ENCODE measurements around the gene MSRB3.
A peak's percentile ranks its signal among the peaks of the same experiment; 100 is the strongest.

The MSRB3 gene

DNA sequence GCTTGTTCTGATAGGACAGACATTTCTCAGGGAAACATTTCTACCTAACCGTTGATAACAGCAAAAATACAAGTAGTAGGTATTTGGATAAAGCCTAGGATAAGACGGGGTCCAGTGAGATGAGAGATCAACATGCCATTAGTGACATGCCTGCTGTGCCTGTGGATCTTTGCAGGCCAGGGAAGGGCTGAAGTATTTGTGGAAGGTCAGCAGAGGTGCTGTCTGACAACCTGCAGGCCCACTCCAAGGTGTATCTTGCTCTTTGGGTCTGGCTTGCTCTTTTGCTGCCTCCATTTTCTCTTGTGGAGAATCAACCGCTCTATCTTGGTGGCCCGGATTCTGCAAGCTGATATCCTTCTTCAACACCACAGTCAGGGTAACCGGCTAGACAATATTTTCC is 46.7 kb downstream of the MSRB3 start:
- DNase-seq (ENCODE audit: low spot score): no peak

DNA sequence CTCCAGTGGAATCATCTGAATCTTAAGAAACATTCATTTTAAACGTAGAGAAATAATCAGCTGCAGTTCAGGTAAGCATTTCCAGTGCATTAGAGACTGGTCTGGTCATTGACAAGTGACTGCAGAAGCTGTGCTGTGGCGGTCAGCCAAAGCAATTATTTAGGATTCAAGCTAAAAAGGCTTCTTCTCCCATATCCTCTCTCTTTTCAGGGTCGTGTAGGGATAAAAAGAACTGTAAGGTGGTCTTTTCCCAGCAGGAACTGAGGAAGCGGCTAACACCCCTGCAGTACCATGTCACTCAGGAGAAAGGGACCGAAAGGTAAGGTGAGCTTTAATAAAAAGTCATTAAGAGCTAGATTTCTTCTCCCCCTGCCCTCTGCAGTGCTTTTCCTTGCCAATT is 48.1 kb downstream of the MSRB3 start:
- no peak for DNase-seq (ENCODE audit: low spot score)

DNA sequence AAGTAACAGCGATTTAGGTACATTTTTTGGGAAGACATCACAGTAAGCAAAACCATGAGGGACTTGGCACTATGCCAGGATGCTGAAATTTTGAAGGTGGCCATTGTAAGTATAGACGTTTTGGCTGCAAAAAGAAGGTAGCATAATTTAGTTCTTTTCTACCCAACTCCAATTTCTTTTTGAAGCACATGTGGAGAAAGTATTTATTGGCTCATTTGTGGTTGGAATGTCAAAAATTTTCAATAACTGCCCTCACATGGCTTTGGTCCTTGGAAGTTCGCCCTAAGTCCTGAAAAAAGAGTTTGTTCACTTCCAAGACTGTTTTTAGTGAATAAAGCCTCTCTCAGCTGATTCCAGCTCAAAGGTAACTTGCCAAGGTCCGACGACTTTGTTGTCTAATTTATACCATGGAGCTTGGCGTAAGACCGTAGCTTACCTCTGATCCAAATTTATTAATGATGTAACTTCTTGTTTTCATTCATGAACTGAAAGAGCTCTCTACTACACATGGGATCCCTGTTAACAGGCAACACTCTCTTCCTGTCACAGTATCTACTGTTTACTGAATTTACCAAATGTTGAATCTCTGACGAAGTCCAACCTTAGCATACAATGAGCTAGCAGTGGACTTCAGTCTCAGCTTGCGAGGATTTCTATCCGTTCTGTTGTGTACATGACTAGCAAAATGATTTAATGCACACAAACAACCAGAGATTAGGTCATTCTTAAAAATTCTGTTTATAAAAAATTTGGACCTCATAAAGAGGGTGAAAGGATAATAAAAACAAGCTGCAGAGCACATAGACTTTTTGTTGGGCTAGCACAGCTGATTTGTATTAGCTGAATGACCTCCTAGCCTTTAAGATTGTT is 49.0 kb downstream of the MSRB3 start:
- peak; percentile 49 for DNase-seq (ENCODE audit: low spot score)

DNA sequence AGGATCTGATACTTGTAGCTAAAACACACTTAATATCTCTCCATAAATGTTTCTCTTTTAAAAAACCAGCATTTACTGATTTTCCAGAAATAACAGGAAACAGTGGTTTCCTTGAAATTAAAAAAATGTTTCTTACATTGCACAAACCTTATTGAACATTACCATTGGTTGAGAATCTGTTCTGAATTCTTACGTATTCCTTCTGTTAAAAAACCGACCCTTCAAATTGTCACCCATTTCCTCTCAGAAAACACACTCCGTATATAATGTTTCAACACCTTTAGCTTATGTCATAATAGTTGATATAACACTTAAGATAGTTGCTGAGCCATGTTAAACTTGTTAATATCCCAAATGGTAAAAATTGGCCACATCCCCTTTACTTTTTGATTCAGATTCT is 51.2 kb downstream of the MSRB3 start:
- DNase-seq (ENCODE audit: low spot score): no peak

DNA sequence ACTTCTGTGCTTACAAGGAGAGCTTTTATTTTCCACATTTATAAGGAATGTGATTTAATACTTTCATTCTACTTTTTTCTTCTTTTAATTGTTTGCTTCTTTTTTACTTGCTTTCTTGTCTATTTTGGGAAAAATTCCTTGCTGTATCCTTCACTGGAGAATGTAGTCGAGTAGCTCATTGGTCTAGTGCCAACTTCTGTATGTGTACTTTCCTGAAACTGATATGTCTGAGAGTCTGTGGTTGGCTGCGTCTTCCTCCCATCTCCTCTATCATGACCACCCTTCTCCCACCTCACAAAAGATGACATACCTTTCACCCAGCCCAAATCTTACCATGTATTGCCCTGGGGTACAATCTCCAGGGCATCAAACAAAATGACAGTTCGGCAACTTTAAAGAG is 51.8 kb downstream of the MSRB3 start:
- DNase-seq (ENCODE audit: low spot score): no peak

DNA sequence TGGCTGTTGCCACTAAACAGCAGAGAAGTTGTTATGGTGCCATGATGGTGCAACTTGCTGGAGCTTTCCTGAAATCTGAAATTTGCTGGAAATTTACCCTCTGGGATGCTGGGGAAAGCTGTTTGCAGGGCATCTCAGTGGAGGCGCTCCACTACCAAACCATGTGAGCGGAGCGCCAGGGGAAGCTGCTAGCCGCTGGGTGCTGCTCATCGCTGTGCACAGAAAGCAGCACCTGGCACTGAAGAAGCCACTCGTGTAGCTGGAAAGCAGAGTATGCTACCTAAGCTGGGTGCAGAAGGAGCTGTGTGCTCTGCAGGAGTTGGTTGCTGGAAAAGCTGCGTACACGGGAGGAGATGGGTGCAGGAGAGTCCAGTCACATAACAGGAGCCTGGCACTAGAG is 53.0 kb downstream of the MSRB3 start:
- no peak for DNase-seq (ENCODE audit: low spot score)

DNA sequence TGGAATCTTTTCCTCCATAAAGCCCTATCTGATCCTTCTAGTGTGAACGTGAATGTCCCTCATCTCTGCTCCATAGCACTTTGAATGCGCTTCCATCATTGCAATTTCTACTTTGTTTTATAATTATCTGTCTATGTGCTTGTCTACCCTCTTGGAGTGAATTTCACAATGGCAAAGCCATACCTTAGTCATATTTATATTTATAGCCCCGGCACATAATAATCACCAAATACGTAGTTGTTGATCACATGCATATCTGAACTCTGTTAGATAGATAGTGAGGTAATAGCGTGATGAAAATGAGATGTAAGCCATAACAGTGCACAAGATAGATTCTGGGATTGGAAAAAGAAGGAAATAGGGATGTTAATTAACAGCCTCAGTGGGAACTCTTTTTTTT is 55.2 kb downstream of the MSRB3 start:
- no peak for DNase-seq (ENCODE audit: low spot score)

DNA sequence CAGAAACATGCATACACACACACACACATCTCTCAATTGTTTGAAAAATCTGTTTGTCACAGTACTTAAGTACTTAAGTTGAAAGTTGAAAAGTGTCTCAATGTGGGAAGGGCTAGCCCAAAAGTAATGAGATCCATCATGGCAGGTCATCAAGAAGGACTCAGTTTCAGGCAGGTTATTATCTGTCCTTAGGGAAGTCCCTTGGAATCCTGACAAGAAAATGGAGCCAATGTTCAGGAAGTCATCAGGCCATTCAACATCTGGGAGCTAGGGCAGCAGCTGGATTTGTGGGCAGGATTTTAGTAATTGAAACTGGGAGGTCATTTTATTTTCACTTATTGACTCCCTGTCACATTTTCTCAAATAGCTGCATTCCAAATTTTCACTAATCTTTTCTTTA is 56.0 kb downstream of the MSRB3 start:
- peak; percentile 9 for DNase-seq (ENCODE audit: low spot score)

DNA sequence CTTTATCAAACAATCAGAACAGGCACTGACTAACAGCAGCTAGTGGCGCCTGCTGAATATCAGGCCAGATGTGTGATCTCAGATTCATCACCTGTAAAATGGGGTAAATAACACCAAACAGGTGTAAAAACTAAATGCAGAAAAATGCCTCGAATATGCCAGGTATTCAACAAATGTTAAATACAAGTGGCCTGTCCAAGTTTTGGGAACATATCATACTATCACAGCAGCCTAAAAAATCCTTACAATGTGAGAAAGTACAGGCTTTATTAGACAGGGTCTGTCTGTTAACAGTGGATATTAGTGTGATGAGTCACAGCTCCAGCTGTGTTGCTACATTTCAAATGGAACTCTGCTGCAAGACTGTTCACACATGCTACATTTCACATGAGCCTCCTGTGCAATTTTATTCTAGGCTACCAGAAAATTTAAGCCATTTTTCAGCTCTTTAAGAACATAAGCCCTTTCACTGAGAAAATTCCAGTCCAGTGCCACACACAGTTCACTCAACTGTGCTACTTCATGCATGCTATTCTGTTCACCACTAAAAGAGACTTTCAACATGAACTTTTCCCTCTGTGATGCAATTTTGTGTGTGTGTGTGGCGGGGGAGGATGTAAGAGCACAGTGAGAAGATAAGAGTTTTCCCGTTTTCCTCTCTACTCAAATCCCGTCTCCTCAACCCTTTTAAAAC is 56.7 kb downstream of the MSRB3 start:
- DNase-seq (ENCODE audit: low spot score): peak; percentile 83

DNA sequence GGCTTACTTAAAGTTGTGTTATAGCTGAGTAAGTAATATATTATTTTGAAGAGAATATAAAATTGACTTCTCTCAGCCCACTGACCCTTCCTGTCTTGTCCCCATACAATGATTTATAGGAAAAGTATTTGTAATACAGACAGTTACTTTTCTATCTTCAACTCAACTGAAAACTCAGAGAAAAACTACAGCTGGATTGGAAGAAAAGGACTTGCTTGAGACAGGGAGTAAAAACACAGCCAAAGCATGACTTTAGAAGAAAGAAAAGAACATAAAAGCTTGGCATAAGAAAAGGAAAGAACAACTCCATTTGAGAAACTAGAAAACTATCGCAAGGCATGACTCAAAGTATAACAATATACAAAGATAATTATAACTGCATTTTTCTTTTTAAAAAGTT is 57.5 kb downstream of the MSRB3 start:
- no peak for DNase-seq (ENCODE audit: low spot score)

DNA sequence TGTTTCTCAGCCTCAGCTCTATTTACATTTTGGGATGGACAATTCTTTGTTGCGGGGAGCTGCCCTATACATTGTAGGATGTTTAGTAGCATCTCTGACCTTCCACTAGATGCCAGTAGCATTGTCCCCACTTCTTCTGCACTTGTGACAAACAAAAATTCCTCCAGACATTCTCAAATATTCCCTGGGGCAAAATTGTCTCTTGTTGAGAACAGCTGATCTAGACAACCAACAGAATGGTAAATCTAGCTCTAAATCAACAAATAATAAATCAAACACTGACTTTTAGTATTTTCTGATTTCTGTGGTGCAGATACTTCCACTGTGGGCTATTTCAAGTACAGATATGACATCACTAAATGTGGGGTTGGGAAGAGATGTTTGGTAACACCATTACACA is 60.7 kb downstream of the MSRB3 start:
- no peak for DNase-seq (ENCODE audit: low spot score)

DNA sequence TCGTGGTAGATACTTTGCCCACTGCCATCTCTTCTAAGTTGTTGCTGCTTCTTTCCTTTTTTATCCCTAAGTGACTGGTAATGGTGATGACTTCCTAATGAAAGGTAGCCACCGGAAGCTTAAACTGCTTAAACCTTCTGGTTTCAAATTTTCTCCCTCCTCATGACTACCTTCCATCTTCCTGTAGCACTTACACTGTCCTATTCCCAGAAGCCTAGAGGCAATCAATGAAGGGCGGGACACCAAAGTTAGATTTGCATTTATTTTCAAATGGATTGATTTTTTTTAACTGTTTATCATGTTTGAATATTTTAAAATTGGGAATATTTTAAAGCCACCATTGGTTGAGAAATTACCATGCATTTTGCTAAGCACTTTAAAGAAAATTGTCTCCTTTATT is 64.7 kb downstream of the MSRB3 start:
- no peak for DNase-seq (ENCODE audit: low spot score)

DNA sequence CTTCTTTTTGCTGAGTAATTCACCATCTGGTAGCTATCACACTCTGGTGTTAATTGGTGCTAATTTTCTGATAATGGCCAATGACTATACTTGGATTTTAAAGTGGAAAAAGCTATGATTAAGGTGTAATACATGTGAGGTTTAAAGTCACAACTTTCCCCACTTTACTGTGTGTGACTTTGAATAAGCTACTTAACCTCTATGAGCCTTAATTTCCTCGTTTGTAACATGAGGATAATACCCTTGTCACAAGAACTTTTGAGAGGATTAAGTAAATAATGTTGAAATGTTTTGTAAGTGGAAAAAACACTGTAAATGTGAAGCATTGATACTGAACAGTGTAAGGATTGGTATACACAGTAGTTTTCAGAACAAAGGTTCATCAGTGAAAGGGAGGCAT is 65.3 kb downstream of the MSRB3 start:
- DNase-seq (ENCODE audit: low spot score): no peak

DNA sequence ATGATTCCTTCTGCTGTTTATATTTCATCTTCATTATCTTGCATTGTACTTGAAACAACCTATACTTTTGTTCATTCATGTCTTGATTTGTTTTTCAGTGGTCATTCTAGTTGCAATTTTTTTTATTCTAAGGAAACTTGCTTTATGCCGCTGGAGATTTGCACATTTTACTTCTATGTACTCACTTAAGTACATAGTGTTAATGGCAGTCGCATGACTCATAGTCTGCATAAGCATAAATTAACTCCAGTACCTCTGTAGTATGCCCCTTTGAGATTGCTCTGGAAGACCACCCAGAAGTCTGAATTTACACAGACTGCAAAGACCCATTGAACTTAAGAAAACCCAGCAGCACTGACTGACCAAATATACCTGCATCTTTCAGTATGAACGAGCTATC is 77.0 kb downstream of the MSRB3 start:
- no peak for DNase-seq (ENCODE audit: low spot score)

DNA sequence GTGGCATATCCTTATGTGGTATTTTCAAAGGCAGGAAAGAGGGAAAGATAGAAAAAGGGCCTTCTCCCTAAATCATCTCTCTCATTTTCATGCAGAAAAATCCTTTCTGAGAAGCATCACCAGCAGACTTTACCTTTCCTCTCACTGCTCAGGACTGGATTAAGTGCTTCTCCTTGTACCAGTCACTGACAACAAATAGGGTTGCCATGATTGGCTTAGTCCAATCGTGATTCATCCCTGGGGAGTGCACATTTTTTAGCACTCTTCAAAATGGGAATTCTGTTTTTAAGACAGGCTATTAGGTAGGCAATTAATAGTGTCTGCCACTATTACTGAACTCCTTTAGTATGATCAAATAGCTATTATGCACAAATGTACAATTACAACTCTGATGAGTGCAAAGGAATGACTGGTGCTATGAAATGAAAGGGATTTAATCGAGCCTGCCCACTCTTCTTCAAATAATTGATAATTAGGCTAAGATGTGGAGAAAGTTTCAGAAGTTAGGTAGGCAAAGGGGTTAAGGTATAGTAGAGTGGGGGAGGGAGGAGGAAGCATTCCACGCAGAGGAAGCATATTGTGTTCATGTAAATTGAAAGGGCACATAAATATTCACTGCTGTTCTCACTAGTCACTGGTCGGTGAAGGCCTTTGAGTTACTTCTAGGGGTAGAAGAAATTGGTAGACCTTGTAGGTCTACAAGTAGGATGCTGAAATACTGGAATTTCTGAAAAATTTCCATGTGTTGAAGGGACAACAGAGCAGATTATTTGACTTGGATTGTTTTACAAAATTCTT is 84.0 kb downstream of the MSRB3 start:
- DNase-seq (ENCODE audit: low spot score): no peak

DNA sequence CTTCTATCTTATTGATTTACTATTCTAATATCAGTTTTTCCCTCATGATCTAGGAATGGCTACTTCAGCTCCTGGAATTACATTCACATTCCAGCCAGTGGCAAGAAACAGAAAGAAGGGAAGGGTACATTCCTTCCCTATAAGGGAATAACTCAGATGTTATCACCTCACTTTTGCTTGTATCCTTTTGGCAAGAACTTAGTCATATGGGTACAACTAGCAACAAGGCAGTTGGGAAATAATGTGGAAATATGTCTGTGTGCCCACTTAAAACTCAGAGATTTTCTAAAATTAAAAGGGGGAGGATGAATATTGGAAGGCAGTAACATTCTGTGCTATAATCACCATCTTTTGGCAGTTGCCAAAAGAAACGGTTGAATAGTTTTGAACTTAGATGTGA is 85.6 kb downstream of the MSRB3 start:
- peak; percentile 13 for DNase-seq (ENCODE audit: low spot score)

DNA sequence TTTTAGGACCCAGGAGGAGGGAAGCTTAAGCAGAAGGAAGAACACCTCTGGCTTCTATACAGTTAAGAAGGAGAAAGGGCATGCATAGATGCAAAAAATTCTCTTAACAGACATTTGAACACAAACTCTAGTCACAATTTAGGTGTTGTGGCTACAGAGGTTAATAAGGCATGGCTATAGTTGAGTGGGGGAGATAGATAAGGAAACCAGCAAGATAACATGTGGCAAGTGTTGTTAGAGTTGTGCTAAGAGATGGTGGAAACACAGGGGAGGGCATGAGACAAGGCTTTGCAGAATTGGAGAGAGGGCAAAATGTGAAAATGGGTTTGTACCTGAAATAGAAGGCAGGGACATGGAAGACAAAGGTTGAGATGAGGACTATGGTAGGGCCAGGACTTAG is 88.9 kb downstream of the MSRB3 start:
- DNase-seq (ENCODE audit: low spot score): no peak

DNA sequence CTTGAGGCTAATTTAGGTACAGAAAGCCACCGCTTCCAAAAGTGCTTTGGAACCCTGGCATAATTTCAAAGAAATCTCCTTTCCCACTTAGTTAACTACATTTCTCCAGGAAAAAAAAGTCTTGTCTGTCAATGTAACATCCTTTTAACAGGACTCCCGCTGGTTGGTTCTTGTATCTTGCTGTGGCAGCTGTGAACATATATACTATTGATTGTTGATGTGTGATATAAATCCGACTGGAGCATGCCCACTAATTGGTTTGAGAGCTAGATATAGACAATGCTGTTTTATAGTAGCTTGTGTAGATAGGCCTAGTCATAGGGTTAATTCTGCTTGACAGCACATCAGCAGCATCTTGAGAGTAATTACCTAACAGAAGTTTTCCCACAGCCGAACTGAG is 89.6 kb downstream of the MSRB3 start:
- no peak for DNase-seq (ENCODE audit: low spot score)

DNA sequence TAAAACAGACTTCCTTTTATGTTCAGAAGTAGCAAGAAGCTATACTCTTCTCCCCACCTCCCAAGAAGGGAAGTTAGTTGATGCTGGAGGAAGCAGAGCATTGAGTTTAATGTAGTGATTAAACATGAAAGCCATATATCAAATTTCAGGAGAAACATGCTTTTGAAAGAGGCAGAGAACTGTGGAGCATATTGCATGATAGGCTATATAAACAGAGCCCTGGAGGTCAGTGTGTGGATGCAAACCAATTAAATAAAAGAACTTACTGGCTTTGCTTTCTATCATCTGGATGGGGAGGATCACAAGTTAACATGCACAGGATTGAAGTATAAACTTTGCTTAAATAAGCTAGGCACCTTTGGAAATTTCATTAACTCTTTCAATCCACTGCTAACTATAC is 94.1 kb downstream of the MSRB3 start:
- DNase-seq (ENCODE audit: low spot score): no peak

DNA sequence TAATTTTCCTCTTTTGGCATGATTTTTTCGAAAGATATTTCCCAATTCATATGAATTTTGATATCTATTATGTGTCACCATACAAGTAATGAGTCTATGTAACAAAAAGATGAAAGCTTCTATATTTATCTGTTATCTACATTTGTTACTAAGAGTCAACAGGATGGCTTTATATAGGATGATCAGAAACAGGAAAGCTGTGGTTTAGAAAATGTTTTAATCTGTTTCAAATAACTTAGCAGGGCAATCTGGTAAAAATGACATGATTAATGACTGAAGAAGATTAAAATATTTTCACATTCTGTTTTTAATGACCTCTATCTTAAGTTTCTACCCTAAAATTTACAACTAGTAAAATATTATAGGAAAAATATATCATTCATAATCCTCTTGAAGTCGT is 105.8 kb downstream of the MSRB3 start:
- DNase-seq (ENCODE audit: low spot score): no peak

DNA sequence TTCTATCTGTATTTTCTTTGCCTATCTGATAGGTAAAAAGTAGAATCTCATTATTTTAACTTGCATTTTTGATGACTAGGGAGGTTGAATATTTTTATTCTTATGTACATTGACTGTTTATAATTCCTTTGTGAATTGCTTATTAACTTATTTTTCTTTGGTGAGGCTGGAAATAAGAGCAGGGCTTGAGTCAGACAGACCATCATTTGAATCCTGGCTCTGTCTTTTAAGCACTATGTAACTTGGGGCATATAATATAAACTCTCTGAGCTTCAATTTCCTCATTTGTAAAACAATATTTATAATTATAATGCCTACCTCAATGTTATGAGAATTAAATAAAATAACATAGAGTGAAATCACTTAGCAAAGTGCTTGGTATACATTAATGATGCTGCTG is 108.9 kb downstream of the MSRB3 start:
- no peak for DNase-seq (ENCODE audit: low spot score)

DNA sequence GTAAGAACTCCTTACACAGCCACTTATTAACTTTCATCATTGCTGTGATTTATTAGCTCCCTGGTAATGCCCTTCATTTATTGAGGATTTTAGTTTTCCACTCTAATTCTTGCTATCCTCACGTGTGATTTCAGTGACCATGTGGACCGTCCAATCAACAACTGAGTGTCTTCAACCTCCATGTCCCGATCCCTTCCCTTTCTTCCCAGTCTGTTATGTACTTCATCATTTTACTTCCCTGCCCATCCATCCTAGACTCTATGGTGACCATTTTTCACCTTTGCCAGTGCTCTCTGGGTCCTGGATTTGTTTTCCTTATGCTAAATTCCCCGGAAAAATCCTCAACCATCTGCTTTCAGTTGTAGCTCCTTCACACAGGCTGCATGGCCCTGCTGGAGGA is 111.0 kb downstream of the MSRB3 start:
- DNase-seq (ENCODE audit: low spot score): no peak

DNA sequence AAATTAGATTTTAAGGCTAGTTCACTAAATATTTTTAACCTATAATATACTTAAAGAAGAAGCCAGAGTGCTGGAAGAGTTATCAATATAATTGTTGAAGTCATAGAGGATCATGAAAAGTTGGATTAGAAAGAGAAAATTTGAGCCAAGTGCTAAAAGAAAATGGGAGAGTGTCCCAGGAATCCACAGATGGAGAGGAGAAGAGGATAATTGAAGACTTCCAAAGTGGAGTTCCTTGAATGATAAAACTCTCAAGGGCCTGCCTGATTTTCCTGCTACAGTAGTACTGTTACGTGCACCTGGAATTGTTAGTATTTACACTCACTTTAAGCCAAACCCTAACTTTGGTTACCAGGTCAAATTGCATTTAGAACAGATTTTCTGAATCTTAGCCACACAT is 113.2 kb downstream of the MSRB3 start:
- no peak for DNase-seq (ENCODE audit: low spot score)
